HepG2 (cell line): Measurements from ENCODE around the gene DOK1. TPM values are rescaled to one million over a fixed set of nuclear protein-coding genes. Genes with fewer than 3 reads are reported as not detected.

ENCODE experiments used
- CEBPG ChIP-seq: IDR thresholded peaks from 2 replicates; pipeline ENCODE4 v1.6.1; 2016
- HNF1A ChIP-seq, 2 experiments: sonication (generic) in 1 of 2; formaldehyde crosslinking in 1 of 2; IDR thresholded peaks; 2 replicates each; pipeline versions ENCODE4 v1.4.0 to v1.6.1; 2016 to 2020; ENCODE audit warnings: borderline replicate concordance in 1 of 2, low read depth in 1 of 2, mild to moderate bottlenecking in 1 of 2, missing genetic modification reagents in 1 of 2
- KIAA2018 ChIP-seq: sonication (generic); formaldehyde crosslinking; IDR thresholded peaks from 2 replicates; pipeline ENCODE4 v1.5.0; 2020; ENCODE audit warnings: mild to moderate bottlenecking, missing genetic modification reagents, borderline replicate concordance
- POLR2AphosphoS5 ChIP-seq: IDR thresholded peaks from 2 replicates; pipeline ENCODE4 v1.6.1; 2012; ENCODE audit warnings: low read depth, low read length
- RFXANK ChIP-seq: IDR thresholded peaks from 2 replicates; pipeline ENCODE4 v1.6.1; 2016
- U2AF1 ChIP-seq: fragments of 200-400 bp; formaldehyde crosslinking; optimal IDR thresholded peaks from 2 replicates; pipeline ENCODE3; 2017; ENCODE audit warnings: mild to moderate bottlenecking, low read depth, low read length
- ZBTB10 ChIP-seq: sonication (generic); formaldehyde crosslinking; IDR thresholded peaks from 2 replicates; pipeline ENCODE4 v1.4.0; 2020; ENCODE audit warnings: missing genetic modification reagents, borderline replicate concordance
- ZNF589 ChIP-seq: sonication (generic); formaldehyde crosslinking; conservative IDR thresholded peaks from 2 replicates; pipeline ENCODE4 v1.8.0; 2022; ENCODE audit warnings: mild to moderate bottlenecking, moderate library complexity, missing genetic modification reagents
- ZNF768 ChIP-seq: sonication (generic); formaldehyde crosslinking; IDR thresholded peaks from 2 replicates; pipeline ENCODE4 v1.4.0; 2020; ENCODE audit warnings: missing genetic modification reagents
- ZSCAN29 ChIP-seq: sonication (generic); formaldehyde crosslinking; conservative IDR thresholded peaks from 2 replicates; pipeline ENCODE4 v1.4.0; 2020; ENCODE audit warnings: mild to moderate bottlenecking, missing genetic modification reagents
- polyA plus RNA-seq, 8 experiments: library from polyadenylated mRNA; depleted of rRNA in 3 of 8; stranded (reverse) in 7 of 8; unstranded in 1 of 8; fragments of >200 nt; fragmentation: Illumina TruSeq in 4 of 8; extraction: Trizol in 4 of 8; gene quantifications; 2 replicates each; pipeline versions ENCODE4 v1.2.1 to v1.2.3, GENCODE V29; 2011 to 2016; ENCODE audit warnings: low read depth in 4 of 8, missing spikeins in 1 of 8, mixed read lengths in 1 of 8; ENCODE audit not compliant: insufficient read depth in 1 of 8
- total RNA-seq, 5 experiments: library from RNA; depleted of rRNA; stranded (reverse); fragments of >200 nt; fragmentation: Illumina TruSeq; extraction: Trizol; gene quantifications; 2 replicates each; pipeline ENCODE4 v1.2.3, GENCODE V29; 2016; ENCODE audit warnings: low read depth in 1 of 5

Gene DOK1
- total and polyA plus RNA-seq, 2 of the 13 experiments (the other 11 are each of a cell fraction or from before 2014, with no cell fraction given) = 0.53 to 0.74 TPM

GRCh38 chr2:74507145-74507925, 47.2 kb upstream of the DOK1 start, which contains the start of gene PCGF1 (continued):
- TF ChIP-seq U2AF1 = no peak
- peak; percentile 80 for TF ChIP-seq CEBPG (CRISPR knock-in tag)
- no peak for TF ChIP-seq ZNF589
- peak; percentile 74 for TF ChIP-seq POLR2AphosphoS5
- TF ChIP-seq ZNF768 (CRISPR knock-in tag) = peak; percentile 80
- peak; percentile 98 for TF ChIP-seq KIAA2018 (CRISPR knock-in tag)
- peak; percentile 96 for TF ChIP-seq ZBTB10 (CRISPR knock-in tag)
- 0 out of 2 replicates have a peak, but pooled peaks have one; percentile 3 for TF ChIP-seq HNF1A (IDR thresholded peaks at IDR 0.05; ENCODE audit: low read depth)
- TF ChIP-seq HNF1A (CRISPR knock-in tag; IDR thresholded peaks at IDR 0.05; ENCODE audit: borderline replicate concordance) = peak; percentile 86; the same call in 1 of the 2 replicates
- 0 out of 2 replicates have a peak, but pooled peaks have one; percentile 64 for TF ChIP-seq ZSCAN29 (CRISPR knock-in tag)
- no peak; the same call in 1 of the 2 replicates for TF ChIP-seq RFXANK (CRISPR knock-in tag)
